Retinal pigment epithelial cell (primary cell): ENCODE results near the gene TMEM135.
"Not testable (repeated sequence)": the region's sequence is repeated elsewhere in the genome, so short reads cannot be mapped to it uniquely, and the experiment has no call there.

ENCODE experiments used
- DNase-seq: peaks from one replicate; pipeline ENCODE4 v3.0.0-alpha.2; 2010; ENCODE audit warnings: low read depth
- H3K4me3 ChIP-seq: 2 replicates; pipeline ENCODE4 v1.5.1; 2011; ENCODE audit warnings: mild to moderate bottlenecking, low read length, control low read depth, moderate library complexity
- TF ChIP-seq, protein P1 (sequence below): conservative IDR thresholded peaks from 2 replicates; pipeline ENCODE4 v1.5.1; 2011; ENCODE audit warnings: low read depth, low read length, control low read depth, inconsistent platforms

The TMEM135 gene

DNA sequence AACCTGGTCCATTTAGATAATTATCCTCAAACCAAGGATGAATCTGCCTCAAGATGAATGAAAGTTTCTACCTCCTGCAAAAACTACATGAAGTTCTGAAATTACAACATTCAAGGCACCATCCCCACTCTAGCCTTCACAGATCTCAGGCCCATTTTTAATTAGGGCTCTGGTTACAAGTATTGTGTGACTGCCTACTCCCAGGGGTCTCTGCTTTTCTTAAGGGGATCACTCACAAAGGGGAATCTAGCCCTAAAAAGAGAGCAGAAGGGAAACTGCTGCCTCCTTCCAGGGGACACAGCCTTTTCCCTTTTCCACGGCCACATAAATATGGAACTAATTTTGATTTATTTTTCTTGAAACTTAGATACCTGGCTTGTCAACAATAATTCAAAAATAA, 17.4 kb upstream of the TMEM135 start:
- TF ChIP-seq, protein P1, sequence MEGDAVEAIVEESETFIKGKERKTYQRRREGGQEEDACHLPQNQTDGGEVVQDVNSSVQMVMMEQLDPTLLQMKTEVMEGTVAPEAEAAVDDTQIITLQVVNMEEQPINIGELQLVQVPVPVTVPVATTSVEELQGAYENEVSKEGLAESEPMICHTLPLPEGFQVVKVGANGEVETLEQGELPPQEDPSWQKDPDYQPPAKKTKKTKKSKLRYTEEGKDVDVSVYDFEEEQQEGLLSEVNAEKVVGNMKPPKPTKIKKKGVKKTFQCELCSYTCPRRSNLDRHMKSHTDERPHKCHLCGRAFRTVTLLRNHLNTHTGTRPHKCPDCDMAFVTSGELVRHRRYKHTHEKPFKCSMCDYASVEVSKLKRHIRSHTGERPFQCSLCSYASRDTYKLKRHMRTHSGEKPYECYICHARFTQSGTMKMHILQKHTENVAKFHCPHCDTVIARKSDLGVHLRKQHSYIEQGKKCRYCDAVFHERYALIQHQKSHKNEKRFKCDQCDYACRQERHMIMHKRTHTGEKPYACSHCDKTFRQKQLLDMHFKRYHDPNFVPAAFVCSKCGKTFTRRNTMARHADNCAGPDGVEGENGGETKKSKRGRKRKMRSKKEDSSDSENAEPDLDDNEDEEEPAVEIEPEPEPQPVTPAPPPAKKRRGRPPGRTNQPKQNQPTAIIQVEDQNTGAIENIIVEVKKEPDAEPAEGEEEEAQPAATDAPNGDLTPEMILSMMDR, result no peak

DNA sequence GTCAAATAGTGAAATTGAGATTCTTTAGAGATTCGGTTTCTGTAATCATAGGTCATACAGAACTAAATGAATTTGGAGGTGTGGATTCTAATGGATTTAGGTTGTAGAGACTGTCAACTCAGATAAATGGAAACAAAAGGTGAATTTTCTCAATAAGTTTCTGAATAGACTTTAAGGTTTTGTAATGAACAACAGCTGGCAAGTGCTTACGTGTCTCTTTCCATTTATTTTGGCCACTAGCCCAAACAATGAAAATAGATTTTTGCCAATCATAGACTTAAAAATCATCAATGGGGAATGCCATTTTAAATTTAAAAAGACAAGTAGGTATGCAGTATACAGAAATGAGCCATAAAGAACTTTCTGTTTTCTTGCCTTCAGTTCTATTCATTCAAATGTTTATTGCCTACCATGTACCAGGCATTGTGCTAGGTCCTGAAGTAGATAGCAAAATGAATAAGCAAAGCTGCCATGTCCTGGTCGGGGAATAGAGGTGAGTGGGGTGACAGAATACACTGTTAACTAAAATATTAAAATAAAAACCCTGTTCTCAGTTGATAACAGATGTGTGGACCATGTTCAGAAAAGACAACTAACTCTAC, 16.9 kb upstream of the TMEM135 start:
- TF ChIP-seq, protein P1, result no peak
- DNase-seq, result no peak
- H3K4me3 ChIP-seq, result no peak overlapping the region

More for the DNA sequence above, 17.4 kb upstream of the TMEM135 start:
- H3K4me3 ChIP-seq, result no peak overlapping the region
- DNase-seq, result no peak

DNA sequence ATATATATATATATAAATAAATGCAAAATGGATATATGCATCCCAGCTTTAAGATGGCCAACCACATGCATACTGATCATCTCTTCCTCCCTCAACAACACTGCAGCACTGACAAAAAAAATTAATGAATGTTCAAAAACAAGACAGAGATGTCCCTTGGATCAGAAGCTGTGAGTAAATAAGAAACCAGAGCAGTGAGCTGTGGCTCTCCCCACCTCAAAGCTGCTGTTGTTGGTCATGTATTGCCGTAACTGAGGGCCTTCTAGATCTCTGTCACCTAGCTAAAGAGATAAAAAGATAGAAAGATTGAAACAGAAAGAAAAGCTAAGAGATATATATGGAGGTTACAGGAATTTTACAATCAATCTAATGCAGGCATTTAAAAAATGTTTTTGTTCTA, 15.5 kb upstream of the TMEM135 start:
- TF ChIP-seq, protein P1, result no peak
- H3K4me3 ChIP-seq, result no peak overlapping the region
- no peak for DNase-seq

DNA sequence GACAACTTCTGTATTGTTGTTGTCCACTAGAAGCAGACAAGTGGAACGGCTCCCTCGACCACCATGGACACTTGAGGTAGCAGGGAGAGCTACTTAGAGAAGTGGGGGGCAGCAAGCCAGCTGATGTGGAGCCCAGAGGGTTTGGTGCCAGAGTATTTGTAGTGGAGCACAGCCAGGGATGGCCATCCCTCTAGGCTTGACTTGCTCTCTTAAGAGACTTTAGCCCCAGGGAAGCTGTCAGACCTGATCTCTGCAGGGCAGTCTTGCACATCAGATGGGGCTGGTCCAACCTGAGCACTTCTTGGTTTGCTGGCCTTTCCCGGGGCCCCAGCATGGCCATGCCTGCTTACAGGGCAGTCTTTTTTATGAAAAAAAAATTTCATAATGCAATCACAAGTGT, 15.0 kb upstream of the TMEM135 start:
- no peak for DNase-seq
- TF ChIP-seq, protein P1, result no peak
- H3K4me3 ChIP-seq, result no peak overlapping the region

DNA sequence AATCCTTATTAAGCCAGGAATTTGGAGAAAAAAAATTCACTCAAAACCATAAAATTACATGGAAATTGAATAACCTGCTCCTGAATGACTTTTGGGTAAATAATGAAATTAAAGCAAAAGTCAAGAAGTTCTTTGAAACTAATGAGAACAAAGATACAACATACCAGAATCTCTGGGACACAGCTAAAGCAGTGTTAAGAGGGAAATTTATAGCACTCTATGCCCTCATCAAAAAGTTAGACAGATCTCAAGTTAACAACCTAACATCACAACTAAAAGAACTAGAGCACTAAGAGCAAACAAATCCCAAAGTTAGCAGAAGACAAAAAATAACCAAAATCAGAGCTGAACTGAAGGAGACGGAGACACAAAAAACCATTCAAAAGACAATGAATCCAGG, 11.3 kb upstream of the TMEM135 start:
- not testable (repeated sequence) for DNase-seq, H3K4me3 ChIP-seq

DNA sequence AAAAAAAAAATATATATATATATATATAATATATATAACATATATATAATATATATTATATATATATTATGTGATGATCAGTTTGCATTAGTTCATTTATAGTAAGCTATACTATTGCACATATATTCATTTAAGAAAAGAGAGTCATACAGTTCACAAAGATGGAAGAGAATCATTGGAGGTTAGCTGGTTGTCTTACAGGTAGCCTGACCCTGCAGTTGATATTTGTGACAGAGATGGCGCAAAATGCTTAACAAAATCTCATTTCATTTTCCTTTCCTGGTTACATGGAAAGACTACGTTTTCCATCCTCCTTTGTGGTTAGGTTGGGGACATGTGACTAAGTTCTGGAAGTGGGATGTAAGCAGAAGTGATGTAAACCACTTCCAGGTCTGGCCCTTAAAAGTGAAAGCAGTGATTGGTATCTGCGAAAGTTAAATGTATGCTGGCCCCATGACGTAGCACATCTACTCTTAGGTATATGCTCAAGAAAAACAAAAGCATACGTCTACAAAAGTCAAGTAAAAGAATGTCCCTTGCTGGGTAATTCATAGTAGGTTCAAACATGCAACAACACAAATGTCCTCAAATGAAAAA, 7.2 kb upstream of the TMEM135 start:
- H3K4me3 ChIP-seq, result no peak overlapping the region
- no peak for DNase-seq
- TF ChIP-seq, protein P1, result no peak

DNA sequence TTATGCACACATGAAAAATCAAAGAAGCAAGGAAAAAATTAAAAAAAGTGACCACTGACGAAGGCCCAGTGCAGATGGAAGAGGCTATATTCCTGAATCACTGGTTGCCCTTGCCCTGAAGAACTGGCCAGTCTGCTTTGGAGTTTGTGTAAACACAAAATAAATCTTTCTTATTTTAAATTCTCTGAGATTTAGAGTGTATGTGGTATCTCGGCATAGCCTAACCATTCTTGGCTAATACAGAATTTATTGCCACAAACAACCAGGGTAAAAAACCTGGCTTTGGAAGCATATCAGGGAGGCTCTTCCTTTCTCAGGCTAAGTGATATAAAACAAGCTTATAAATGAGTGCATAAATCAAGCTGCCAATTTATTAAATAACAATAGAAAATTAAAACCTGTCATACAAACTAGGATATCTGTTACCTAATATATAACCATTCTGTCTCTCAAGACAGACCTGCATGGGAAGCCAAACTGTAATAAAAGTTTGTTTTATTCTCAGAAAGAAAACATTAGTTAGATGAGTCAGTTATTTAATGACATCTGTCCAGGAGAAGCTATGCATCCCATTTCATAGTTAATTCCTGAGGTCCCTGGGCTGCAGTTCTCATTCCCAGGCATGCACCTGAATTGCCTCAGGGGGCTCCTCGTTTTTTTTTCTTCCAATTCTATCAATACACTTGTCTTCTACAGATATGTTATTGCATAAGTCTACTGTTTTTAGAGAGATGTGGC, 6.1 kb upstream of the TMEM135 start:
- TF ChIP-seq, protein P1, result no peak
- no peak for DNase-seq
- H3K4me3 ChIP-seq, result no peak overlapping the region
